MG63 (cell line): ENCODE results near the gene PKNOX1. TPM values are rescaled to one million over a fixed set of nuclear protein-coding genes. Genes with fewer than 3 reads are reported as not detected.
"Not testable (repeated sequence)": the region's sequence is repeated elsewhere in the genome, so short reads cannot be mapped to it uniquely, and the experiment has no call there.

ENCODE experiments used
- DNase-seq: peaks from one replicate; pipeline ENCODE4 v3.0.0-alpha.2; 2020
- H3K27me3 ChIP-seq: fragments of 250-450 bp; sonication (Bioruptor Pico); 2 replicates; pipeline ENCODE4 v1.5.1; 2020; ENCODE audit warnings: mild to moderate bottlenecking, moderate library complexity
- H3K36me3 ChIP-seq: fragments of 250-450 bp; sonication (Bioruptor Pico); 2 replicates; pipeline ENCODE4 v1.5.1; 2020; ENCODE audit warnings: mild to moderate bottlenecking, moderate library complexity
- H3K4me3 ChIP-seq: fragments of 250-450 bp; sonication (Bioruptor Pico); 2 replicates; pipeline ENCODE4 v1.5.1; 2020; ENCODE audit warnings: mild to moderate bottlenecking, moderate library complexity
- H3K9me3 ChIP-seq: fragments of 250-450 bp; sonication (Bioruptor Pico); 2 replicates; pipeline ENCODE4 v1.5.1; 2020; ENCODE audit warnings: mild to moderate bottlenecking, moderate library complexity
- total RNA-seq: library from RNA; depleted of rRNA; stranded (reverse); fragments of >200 nt; shearing (Covaris generic); gene quantifications from 2 replicates; pipeline ENCODE4 v1.2.3, GENCODE V29; 2014; ENCODE audit warnings: low replicate concordance

The PKNOX1 gene
- total RNA-seq, 1 experiment from 2014 or later = 35.9 TPM

GRCh38 chr21:43045876-43046821, 71.8 kb downstream of the PKNOX1 start:
- not testable (repeated sequence) for DNase-seq, H3K36me3 ChIP-seq, H3K9me3 ChIP-seq, H3K27me3 ChIP-seq, H3K4me3 ChIP-seq

GRCh38 chr21:43053112-43053511, 78.8 kb downstream of the PKNOX1 start:
- H3K9me3 ChIP-seq, H3K4me3 ChIP-seq, H3K27me3 ChIP-seq, DNase-seq, H3K36me3 ChIP-seq: not testable (repeated sequence)

- DNase-seq, H3K9me3 ChIP-seq, H3K4me3 ChIP-seq: not testable (repeated sequence)
Observed at GRCh38 chr21:43062955-43063664, 88.7 kb downstream of the PKNOX1 start.

GRCh38 chr21:43064265-43064917, 90.0 kb downstream of the PKNOX1 start:
- H3K27me3 ChIP-seq, H3K4me3 ChIP-seq, H3K9me3 ChIP-seq, H3K36me3 ChIP-seq, DNase-seq: not testable (repeated sequence)

More at GRCh38 chr21:43062955-43063664, 88.7 kb downstream of the PKNOX1 start:
- not testable (repeated sequence) for H3K27me3 ChIP-seq, H3K36me3 ChIP-seq

GRCh38 chr21:43065991-43066390, 91.6 kb downstream of the PKNOX1 start:
- H3K9me3 ChIP-seq, H3K36me3 ChIP-seq, H3K4me3 ChIP-seq, H3K27me3 ChIP-seq, DNase-seq: not testable (repeated sequence)

GRCh38 chr21:43066690-43067089, 92.3 kb downstream of the PKNOX1 start:
- not testable (repeated sequence) for DNase-seq, H3K27me3 ChIP-seq, H3K4me3 ChIP-seq, H3K36me3 ChIP-seq, H3K9me3 ChIP-seq

GRCh38 chr21:43068065-43068464, 93.7 kb downstream of the PKNOX1 start:
- H3K9me3 ChIP-seq, H3K27me3 ChIP-seq: not testable (repeated sequence)

GRCh38 chr21:43069682-43070081, 95.3 kb downstream of the PKNOX1 start:
- not testable (repeated sequence) for H3K36me3 ChIP-seq, DNase-seq, H3K9me3 ChIP-seq, H3K4me3 ChIP-seq, H3K27me3 ChIP-seq

More at GRCh38 chr21:43068065-43068464, 93.7 kb downstream of the PKNOX1 start:
- DNase-seq, H3K36me3 ChIP-seq, H3K4me3 ChIP-seq: not testable (repeated sequence)

- H3K36me3 ChIP-seq, H3K27me3 ChIP-seq, DNase-seq: not testable (repeated sequence)
Observed at GRCh38 chr21:43072742-43073141, 98.4 kb downstream of the PKNOX1 start.

GRCh38 chr21:43074401-43075169, 100.2 kb downstream of the PKNOX1 start:
- not testable (repeated sequence) for DNase-seq, H3K27me3 ChIP-seq, H3K9me3 ChIP-seq, H3K4me3 ChIP-seq, H3K36me3 ChIP-seq

More at GRCh38 chr21:43072742-43073141, 98.4 kb downstream of the PKNOX1 start:
- H3K4me3 ChIP-seq, H3K9me3 ChIP-seq: not testable (repeated sequence)

GRCh38 chr21:43075170-43076022, 101.0 kb downstream of the PKNOX1 start, which contains the start of gene CBS:
TSS of gene CBS (minus strand) at chr21:43075835. CDS start at chr21:43072193, 3,642 bp downstream.
- H3K9me3 ChIP-seq, DNase-seq, H3K27me3 ChIP-seq, H3K36me3 ChIP-seq, H3K4me3 ChIP-seq: not testable (repeated sequence)

- DNase-seq, H3K9me3 ChIP-seq, H3K4me3 ChIP-seq: not testable (repeated sequence)
Observed at GRCh38 chr21:43076023-43076637, 101.8 kb downstream of the PKNOX1 start.

GRCh38 chr21:43076643-43077042, 102.3 kb downstream of the PKNOX1 start:
- DNase-seq, H3K27me3 ChIP-seq, H3K9me3 ChIP-seq, H3K4me3 ChIP-seq, H3K36me3 ChIP-seq: not testable (repeated sequence)

More at GRCh38 chr21:43076023-43076637, 101.8 kb downstream of the PKNOX1 start:
- H3K36me3 ChIP-seq, H3K27me3 ChIP-seq: not testable (repeated sequence)

GRCh38 chr21:43082587-43083300, 108.4 kb downstream of the PKNOX1 start:
- H3K36me3 ChIP-seq, H3K9me3 ChIP-seq, H3K27me3 ChIP-seq, H3K4me3 ChIP-seq, DNase-seq: not testable (repeated sequence)
